ENCODE measurements around the gene MED13L. TPM values are rescaled to one million over a fixed set of nuclear protein-coding genes. Genes with fewer than 3 reads are reported as not detected.

MED13L gene
- total RNA-seq, 6 experiments from 2014 or later: 29.0 to 52.0 (median 38.1) TPM

DNA sequence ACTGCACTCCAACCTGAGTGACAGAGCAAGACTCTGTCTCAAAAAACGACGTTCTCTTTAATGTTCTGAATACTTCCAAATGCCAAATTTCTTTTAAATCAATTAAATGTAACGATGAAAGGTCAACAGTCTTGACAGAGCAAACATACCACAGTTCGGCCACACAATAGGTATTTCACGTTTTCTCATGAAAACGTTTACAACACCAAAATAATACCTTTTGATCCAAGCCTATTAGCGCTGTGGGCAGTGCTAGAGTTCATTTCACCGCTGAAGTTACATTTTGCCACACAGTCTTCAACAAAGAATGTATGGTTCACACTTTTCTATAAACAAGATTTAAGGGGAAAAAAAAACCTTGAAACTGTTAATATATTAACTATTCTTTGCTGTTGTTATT is 122.1 kb downstream of the MED13L start:
- TF ChIP-seq POLR2A (IDR thresholded peaks at IDR 0.05): no peak
- TF ChIP-seq, protein P1, sequence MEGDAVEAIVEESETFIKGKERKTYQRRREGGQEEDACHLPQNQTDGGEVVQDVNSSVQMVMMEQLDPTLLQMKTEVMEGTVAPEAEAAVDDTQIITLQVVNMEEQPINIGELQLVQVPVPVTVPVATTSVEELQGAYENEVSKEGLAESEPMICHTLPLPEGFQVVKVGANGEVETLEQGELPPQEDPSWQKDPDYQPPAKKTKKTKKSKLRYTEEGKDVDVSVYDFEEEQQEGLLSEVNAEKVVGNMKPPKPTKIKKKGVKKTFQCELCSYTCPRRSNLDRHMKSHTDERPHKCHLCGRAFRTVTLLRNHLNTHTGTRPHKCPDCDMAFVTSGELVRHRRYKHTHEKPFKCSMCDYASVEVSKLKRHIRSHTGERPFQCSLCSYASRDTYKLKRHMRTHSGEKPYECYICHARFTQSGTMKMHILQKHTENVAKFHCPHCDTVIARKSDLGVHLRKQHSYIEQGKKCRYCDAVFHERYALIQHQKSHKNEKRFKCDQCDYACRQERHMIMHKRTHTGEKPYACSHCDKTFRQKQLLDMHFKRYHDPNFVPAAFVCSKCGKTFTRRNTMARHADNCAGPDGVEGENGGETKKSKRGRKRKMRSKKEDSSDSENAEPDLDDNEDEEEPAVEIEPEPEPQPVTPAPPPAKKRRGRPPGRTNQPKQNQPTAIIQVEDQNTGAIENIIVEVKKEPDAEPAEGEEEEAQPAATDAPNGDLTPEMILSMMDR (IDR thresholded peaks at IDR 0.05): no peak
- intact Hi-C loops (cut with DNase I): no loop called here
- no peak overlapping the region for H3K27ac ChIP-seq
- no peaks in the 10 kb centered on the region for H3K27me3 ChIP-seq
- DNase-seq: no peak
- H3K4me1 ChIP-seq: peaks cover 0 to 46% (median 14%) of the 10 kb centered on the region in 4 donors
- ATAC-seq: peak; percentile 24 to 58 (median 52)
- no peaks in the 10 kb centered on the region for H3K36me3 ChIP-seq
- H3K4me3 ChIP-seq: no peak overlapping the region
- 33% methylated on average over 8 of the region's 8 CpGs for WGBS (ENCODE audit: insufficient coverage, low coverage, low lambda C conversion rate, missing lambda C conversion rate)
- no peaks in the 10 kb centered on the region for H3K9me3 ChIP-seq

DNA sequence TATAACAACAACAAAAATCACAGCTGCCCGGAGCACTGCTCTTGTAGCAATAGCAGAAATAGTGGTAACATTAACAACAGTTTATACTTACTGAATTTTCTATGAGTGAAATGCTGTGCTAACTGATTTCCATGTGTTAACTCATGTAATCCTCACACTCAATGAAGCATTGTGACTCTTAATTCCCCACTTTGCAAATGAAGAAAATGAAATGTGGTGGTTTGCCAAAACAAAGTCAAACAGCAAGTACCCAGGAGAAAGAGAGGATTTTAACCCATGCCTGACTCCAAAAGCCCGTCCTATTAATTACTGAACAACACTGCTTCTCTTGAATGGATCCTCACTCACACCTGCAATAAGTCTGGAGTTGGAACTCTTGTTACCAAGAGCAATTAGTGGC is 123.5 kb downstream of the MED13L start:
- Histone ChIP-seq H3K9me3 (no peaks in the 10 kb centered on the region), H3K27me3 (no peaks in the 10 kb centered on the region), H3K4me1 (peaks cover 0 to 42% (median 9%) of the 10 kb centered on the region in 4 donors), H3K4me3 (no peak overlapping the region), H3K36me3 (no peaks in the 10 kb centered on the region), H3K27ac (no peak overlapping the region)
- TF ChIP-seq POLR2A (IDR thresholded peaks at IDR 0.05): no peak
- TF ChIP-seq, protein P1 (IDR thresholded peaks at IDR 0.05): no peak
- 36% methylated on average over 2 of the region's 2 CpGs for WGBS (ENCODE audit: insufficient coverage, low coverage, low lambda C conversion rate, missing lambda C conversion rate)
- intact Hi-C loops (cut with DNase I): no loop called here
- DNase-seq (no peak), ATAC-seq (no peak)

DNA sequence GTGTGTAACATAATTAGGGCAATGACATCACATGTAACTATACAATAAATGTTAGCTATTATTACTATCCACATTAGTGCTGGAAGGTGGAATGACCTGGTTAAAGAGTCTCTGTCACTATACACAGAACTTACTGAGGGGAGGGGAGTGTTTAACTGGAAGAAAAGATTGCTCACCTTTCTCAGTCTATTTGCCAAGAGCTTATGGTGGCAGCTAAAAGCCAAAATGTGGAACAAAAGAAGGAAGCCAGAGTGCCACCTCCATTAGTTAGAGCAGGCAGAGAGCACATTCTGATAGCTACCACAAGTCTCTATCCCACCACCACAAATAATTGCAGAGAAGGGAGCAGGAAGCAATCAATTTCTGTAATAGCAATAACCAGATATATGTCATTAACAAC is 124.4 kb downstream of the MED13L start:
- no peaks in the 10 kb centered on the region for H3K27me3 ChIP-seq
- peak in 2 of 4 donors; percentile 15 to 17 for ATAC-seq
- intact Hi-C loops (cut with DNase I): no loop called here
- no peak for DNase-seq
- TF ChIP-seq, protein P1 (IDR thresholded peaks at IDR 0.05): no peak
- TF ChIP-seq POLR2A (IDR thresholded peaks at IDR 0.05): no peak
- no peaks in the 10 kb centered on the region for H3K36me3 ChIP-seq
- H3K4me1 ChIP-seq: peaks cover 0 to 36% (median 8%) of the 10 kb centered on the region in 4 donors
- H3K4me3 ChIP-seq: no peak overlapping the region
- H3K9me3 ChIP-seq: no peaks in the 10 kb centered on the region
- no peak overlapping the region for H3K27ac ChIP-seq

DNA sequence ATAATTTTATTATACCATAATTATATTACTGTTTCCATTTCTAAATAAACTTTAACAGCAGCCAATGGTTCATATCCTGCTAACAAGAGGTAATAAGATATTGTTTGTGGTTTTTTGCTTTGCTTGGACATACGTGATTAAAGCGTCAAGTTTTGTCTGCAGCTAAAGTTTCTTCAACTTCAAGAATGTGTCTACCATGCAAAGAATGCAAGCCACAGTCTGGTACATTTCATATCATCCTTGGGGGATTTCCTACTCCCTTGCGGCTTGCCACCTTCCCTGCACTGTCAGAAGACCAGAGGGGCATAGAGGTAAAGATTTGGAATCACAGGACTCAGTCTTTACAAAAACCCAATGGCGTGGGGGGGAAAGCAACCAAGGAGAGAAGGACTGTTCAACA is 125.2 kb downstream of the MED13L start:
- intact Hi-C loops (cut with DNase I): no loop called here
- 58% methylated on average over 4 of the region's 4 CpGs for WGBS (ENCODE audit: insufficient coverage, low coverage, low lambda C conversion rate, missing lambda C conversion rate)

More for the DNA sequence above, 125.2 kb downstream of the MED13L start:
- Histone ChIP-seq H3K36me3 (no peaks in the 10 kb centered on the region), H3K9me3 (no peaks in the 10 kb centered on the region), H3K27ac (no peak overlapping the region), H3K27me3 (no peaks in the 10 kb centered on the region), H3K4me1 (peaks cover 0 to 36% (median 8%) of the 10 kb centered on the region in 4 donors), H3K4me3 (no peak overlapping the region)
- DNase-seq (no peak), ATAC-seq (no peak)
- TF ChIP-seq, protein P1 (IDR thresholded peaks at IDR 0.05): no peak
- TF ChIP-seq POLR2A (IDR thresholded peaks at IDR 0.05): no peak
